ENCODE results near the gene TADA2A.

Gene TADA2A

DNA sequence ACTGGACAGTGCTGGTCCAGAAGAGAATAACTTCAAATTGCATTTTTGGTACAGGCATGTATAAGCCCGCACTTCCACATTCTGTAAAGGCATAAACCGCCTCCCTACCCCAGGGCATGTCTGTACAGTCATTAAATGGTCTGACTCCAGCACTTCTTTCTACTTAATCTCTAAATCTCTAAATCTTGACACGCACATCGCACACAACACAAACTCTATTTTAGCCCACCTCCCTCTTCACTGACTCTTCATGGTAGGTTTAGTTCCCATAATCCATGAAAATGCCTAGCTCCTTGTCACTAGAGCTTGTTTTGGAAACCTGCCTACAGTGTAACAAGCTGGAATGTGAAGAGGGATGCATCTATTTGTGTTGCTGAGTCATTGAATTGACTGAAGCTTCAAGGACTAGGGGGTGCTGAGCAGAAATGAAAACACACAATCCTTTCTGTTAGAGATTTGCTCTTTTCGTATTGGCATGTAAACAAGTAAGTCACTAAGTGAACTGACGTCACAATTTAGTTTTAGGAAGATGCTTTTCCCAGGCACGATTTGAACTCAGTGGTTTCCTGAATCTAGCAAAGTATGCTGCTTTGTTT, 81.4 kb downstream of the TADA2A start:
- H3K4me3 ChIP-seq (ENCODE audit: low read length), result no peak overlapping the region
- no peak for TF ChIP-seq ZNF274 (IDR thresholded peaks at IDR 0.05; ENCODE audit: low read depth, low read length)

DNA sequence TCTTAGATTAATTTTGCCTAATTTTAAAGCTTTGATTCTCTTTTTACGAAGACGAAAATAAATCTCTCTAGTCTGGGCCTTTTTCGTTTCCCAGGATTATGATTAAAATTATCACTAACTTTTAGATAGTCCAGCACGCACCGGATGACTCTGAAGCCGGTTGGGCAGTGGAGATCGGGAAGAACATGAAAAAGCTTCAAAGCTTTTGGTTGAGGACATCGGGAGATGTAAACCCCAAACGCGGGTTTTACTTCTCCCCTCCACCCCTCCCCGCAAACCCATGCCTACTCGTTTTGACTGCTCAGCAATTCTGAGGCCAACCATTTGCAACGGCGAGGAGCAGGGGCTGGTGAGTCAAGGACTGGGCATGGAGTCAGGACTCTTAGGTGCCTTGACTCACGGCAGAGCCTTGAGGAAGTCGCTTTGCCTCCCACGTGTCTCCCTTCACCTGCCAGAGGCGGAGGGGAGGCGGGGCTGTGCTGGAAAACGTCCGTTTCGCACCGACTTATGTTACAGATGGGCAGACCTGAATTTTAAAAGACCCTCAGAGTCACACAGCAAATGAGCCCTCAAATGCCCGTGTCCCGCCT, 82.0 kb downstream of the TADA2A start:
- peak overlapping the region; percentile 66 for H3K4me3 ChIP-seq (ENCODE audit: low read length)
- TF ChIP-seq ZNF274 (IDR thresholded peaks at IDR 0.05; ENCODE audit: low read depth, low read length), result no peak

GRCh38 chr17:37489197-37490001, 82.7 kb downstream of the TADA2A start, which contains the start of gene DUSP14:
TSS of gene DUSP14 (plus strand) at chr17:37489891. CDS start at chr17:37512273, 22,382 bp downstream.
- peak within 1 kb of the TSS; percentile 99 for H3K4me3 ChIP-seq (ENCODE audit: low read length)
- TF ChIP-seq ZNF274 (IDR thresholded peaks at IDR 0.05; ENCODE audit: low read depth, low read length), result no peak

DNA sequence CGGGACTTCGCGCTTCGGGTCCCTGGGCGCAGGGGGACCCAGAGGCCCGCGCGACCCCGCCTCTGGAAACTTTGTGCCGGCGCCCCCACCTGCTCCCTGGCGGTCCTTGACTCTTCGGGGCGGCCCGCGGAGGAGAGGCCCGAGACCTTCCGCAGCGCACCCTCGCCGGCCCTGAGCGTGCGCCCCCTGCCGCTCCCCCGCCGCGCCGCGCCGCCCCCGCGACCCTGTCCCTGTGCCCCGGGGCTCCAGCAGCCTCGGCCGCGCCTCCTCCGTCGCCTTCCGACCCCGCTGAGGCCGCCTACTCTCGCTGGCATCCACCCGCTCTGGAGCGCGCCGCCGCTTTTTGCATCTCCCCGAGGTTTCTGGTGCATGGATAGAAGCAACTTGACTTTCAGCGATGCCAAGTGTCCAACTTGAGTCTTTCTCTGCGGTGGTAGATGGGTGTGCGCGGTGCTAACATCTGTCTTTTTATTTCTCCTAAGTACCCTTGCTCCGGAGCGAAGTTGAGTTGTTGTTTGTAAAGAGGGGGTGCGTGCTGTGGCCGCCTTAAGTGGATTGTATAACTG, 83.4 kb downstream of the TADA2A start:
- TF ChIP-seq ZNF274 (IDR thresholded peaks at IDR 0.05; ENCODE audit: low read depth, low read length), result no peak
- peak overlapping the region; percentile 99 for H3K4me3 ChIP-seq (ENCODE audit: low read length)

DNA sequence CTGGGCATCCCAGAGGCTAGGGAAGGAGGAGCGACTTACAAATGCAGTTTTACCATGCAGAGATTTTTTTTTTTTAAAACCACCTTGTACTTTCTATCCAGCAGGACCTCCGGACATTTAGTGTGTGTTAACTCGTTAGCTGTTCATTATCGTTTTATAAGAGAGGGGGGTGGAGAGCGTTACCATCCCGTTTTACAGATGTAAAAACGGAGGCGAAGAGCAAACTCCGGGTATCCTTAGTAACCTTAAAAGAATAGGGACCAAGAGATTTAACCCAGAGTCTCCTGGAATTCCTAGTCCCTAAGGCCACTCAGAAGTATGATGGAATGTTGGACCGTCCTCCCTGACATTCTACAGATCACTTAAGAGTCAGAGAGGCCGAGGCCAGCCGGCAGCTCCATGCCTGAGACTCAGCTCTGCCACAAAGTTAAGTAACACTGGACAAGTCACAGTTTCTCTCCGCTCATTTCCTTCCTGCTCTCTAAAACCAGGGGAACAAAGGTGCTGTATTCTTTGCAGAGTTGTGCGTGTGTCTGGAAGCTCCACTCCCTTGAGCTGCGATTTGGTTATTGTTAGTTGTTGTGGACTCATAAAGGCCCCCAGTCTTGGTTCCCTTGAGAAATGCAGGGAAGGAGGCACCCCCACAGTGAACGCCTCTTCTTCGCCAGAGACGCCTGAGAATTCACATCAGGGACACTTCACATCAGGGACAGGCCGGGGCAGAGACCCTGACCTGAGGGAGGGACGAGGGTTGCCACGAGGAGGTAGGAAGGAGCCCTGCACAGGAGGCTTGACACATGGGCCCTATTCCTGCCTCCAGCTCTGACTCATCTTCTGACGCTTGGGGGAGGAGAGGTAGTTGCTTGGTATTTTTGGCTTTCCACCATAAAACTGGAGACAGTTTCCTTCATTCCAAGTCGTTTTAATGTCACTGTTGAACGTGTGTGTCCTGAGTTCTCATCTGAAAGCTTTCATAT, 84.2 kb downstream of the TADA2A start:
- no peak for TF ChIP-seq ZNF274 (IDR thresholded peaks at IDR 0.05; ENCODE audit: low read depth, low read length)
- peak overlapping the region; percentile 99 for H3K4me3 ChIP-seq (ENCODE audit: low read length)

DNA sequence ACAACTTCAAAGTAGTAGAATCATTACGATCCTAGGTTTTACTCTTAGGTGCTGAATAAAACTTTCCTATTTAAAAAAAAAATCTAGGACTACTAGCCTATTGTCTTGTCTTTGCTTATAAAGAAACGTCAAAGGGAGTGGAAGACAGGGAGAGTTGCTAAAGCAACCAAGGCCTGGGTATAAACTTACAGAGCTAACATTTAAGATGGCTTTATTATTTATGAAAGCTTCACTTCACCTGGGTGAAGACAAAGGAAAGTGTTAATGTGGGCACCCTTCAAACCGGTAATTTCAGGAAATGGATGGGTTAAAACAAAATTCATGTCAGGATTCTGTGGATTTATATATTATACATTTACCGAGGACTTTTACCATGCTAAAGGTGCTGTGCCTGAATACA, 85.5 kb downstream of the TADA2A start:
- no peak for TF ChIP-seq ZNF274 (IDR thresholded peaks at IDR 0.05; ENCODE audit: low read depth, low read length)
- H3K4me3 ChIP-seq (ENCODE audit: low read length), result no peak overlapping the region

DNA sequence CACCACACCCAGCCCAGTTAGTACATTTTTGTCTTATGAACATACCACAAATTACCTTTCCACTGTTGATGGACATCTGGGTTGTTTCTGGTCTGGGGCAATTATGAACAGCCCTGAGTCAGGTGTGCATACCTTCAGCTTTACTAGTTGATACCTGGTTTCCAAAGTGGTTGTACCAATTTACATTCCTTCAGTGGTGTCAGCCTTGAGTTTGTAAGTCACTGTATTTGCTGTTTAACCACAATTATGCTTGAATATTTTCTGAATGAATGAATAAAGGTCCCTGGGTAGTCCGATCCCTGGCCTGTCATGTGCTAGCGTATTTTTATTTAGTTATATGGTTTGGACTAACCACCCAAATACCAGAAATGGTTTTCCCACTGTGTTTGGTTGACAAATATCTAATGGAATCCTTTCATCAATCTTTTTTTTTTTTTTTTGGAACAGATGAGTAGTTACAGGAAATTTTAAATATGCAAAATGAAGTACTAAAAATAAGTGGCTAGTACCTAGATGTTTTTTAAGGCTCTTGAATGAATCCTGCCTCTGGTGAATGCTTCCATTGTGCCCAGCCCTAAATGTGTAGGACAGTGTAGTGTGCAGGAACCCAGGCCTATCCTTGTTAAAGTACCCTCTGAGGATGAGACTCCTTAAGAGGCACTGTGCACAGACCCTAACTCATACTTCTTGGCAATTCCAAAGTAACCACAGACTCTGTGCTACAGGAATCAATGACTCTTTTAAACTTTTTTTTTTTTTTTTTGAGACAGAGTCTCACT, 86.8 kb downstream of the TADA2A start:
- no peak overlapping the region for H3K4me3 ChIP-seq (ENCODE audit: low read length)
- TF ChIP-seq ZNF274 (IDR thresholded peaks at IDR 0.05; ENCODE audit: low read depth, low read length), result no peak

GRCh38 chr17:37494401-37494831, 87.7 kb downstream of the TADA2A start:
- TF ChIP-seq ZNF274 (IDR thresholded peaks at IDR 0.05; ENCODE audit: low read depth, low read length), result no peak
- no peak overlapping the region for H3K4me3 ChIP-seq (ENCODE audit: low read length)

- TF ChIP-seq ZNF274 (IDR thresholded peaks at IDR 0.05; ENCODE audit: low read depth, low read length), result no peak
- H3K4me3 ChIP-seq (ENCODE audit: low read length), result no peak overlapping the region
These were observed 88.3 kb downstream of the TADA2A start for GRCh38 chr17:37494971-37495370.

GRCh38 chr17:37500378-37500777, 93.7 kb downstream of the TADA2A start:
- H3K4me3 ChIP-seq (ENCODE audit: low read length), result no peak overlapping the region
- no peak for TF ChIP-seq ZNF274 (IDR thresholded peaks at IDR 0.05; ENCODE audit: low read depth, low read length)

GRCh38 chr17:37502009-37502936, 95.6 kb downstream of the TADA2A start:
- no peak overlapping the region for H3K4me3 ChIP-seq (ENCODE audit: low read length)
- TF ChIP-seq ZNF274 (IDR thresholded peaks at IDR 0.05; ENCODE audit: low read depth, low read length), result no peak

DNA sequence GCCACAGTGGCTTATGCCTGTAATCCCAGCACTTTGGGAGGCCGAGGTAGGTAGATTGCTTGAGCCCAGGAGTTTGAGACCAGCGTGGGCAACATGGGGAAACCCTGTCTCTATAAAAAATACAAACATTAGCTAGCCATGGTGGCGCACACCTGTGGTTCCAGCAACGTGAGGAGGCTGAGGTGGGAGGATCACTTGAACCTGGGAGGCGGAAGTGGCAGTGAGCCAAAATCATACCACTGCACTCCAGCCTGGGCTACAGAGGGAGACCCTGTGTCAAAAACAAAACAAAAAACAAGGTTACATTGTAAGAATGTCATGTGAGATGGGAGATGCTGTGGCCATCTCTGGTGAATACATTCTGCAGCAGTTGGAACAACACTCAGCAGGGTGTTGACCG, 96.5 kb downstream of the TADA2A start:
- H3K4me3 ChIP-seq (ENCODE audit: low read length), result no peak overlapping the region
- TF ChIP-seq ZNF274 (IDR thresholded peaks at IDR 0.05; ENCODE audit: low read depth, low read length), result no peak
